Measurements from ENCODE around the gene TYK2. TPM values are rescaled to one million over a fixed set of nuclear protein-coding genes. Genes with fewer than 3 reads are reported as not detected.
A peak's percentile ranks its signal among the peaks of the same experiment; 100 is the strongest.

TYK2 gene
- total RNA-seq, 1 donor from 2014 or later: 80.7 TPM

DNA sequence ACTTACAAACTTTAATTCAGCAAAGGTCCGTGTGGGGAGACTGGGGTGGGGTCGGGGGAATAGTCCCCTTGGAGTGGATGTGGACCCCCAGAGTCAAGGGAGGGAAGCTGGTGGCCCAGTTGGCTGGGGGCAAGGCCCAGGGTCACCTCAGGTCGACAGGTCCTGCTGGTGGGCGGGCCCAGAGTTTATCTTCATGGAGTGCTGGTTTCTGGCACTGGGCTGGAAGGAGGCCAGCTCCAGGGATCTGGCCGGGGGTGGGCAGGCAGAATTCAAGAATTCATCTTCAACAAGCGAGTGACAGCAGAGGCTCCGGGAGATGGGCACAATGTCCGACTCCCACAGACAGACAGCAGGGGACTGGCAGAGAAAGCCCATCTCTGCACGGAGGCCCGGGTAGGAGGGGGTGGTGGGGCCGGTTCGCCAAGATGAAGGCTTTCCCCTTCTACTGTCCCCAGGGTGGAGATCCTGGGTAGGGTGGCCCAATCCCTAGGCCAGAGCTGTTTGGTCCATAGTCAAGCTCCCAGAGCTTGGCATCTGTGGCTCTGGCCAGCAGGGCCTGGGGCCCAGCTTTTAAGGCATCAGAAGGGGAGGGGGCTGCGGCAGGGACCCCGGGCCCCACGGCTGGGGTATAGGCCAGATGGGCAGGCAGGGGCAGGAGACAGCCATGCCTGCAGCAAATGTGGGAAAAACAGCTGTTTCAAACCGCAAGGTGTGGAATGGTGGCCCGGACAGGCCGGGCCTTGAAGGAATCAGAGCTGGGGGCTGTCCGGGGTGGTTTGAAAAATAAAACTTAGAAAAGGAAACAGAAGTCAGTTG is 63.9 kb downstream of the TYK2 start:
- intact Hi-C loops (cut with DNase I): loop anchor here (5.0 kb wide), 1 partner anchor 66 kb away; the partner anchor contains the start of gene TYK2
- Histone ChIP-seq H3K27me3 (no peaks in the 10 kb centered on the region), H3K9me3 (no peaks in the 10 kb centered on the region), H3K4me1 (peaks cover 0 to 6% of the 10 kb centered on the region in 2 donors), H3K27ac (no peak overlapping the region), H3K36me3 (peaks cover 41 to 48% of the 10 kb centered on the region in 2 donors), H3K4me3 (peak overlapping the region in 1 of 2 donors; percentile 93)
- DNase-seq (ENCODE audit: low spot score in 2 of 2): no peak
- TF ChIP-seq, protein P1, sequence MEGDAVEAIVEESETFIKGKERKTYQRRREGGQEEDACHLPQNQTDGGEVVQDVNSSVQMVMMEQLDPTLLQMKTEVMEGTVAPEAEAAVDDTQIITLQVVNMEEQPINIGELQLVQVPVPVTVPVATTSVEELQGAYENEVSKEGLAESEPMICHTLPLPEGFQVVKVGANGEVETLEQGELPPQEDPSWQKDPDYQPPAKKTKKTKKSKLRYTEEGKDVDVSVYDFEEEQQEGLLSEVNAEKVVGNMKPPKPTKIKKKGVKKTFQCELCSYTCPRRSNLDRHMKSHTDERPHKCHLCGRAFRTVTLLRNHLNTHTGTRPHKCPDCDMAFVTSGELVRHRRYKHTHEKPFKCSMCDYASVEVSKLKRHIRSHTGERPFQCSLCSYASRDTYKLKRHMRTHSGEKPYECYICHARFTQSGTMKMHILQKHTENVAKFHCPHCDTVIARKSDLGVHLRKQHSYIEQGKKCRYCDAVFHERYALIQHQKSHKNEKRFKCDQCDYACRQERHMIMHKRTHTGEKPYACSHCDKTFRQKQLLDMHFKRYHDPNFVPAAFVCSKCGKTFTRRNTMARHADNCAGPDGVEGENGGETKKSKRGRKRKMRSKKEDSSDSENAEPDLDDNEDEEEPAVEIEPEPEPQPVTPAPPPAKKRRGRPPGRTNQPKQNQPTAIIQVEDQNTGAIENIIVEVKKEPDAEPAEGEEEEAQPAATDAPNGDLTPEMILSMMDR (IDR thresholded peaks at IDR 0.05): no peak

DNA sequence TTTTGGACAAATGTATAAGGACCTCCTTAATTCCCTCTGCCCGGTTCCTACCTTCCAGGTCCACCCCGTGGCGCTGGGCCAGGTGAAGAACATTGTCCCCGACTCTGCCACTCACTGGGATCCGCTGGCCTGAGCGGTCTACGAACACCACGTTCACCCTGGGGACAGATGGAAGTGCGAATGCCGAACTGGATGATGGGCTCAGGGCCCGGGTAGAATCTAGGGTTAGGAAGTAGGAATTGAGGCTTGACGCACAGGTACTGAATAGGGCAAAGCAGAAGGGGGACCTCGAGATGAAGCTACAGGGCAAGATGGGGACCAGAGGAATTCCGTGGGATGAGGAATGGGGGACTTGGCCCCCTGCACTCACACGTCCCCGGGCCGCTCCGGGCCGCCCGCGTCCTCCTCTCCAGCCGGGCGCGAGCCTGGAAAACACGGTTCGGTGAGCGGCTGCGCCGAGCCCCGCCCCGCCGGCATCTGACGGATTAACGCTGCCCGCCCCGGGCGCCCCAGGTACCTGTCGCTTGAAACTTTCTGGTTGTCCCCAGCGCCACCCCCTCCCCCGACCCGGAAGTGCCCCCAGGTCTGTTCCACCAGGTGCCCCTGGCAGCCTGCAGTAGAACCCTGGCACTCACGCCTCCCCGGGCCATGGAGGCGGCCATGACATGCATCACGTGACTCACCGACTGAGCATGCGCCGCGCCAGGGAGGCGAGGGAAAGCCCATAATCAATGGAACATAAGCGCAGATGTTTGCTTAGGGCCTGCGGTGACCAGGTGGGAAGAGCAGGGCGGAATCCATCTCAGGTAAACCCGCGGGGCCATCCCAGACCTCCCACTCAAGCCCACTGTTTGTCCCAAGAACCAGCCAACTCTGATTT is 64.8 kb downstream of the TYK2 start, which contains the start of gene FDX2:
TSS of gene FDX2 (minus strand) at position 681 of the 880 bp plus-strand sequence. CDS start at position 662, 19 bp downstream.
- Histone ChIP-seq H3K4me1 (peaks cover 0 to 6% of the 10 kb centered on the region in 2 donors), H3K4me3 (peak within 1 kb of the TSS; percentile 88 to 93), H3K9me3 (no peaks in the 10 kb centered on the region), H3K36me3 (peaks cover 32 to 39% of the 10 kb centered on the region in 2 donors), H3K27me3 (no peaks in the 10 kb centered on the region), H3K27ac (no peak within 1 kb of the TSS)
- TF ChIP-seq, protein P1 (IDR thresholded peaks at IDR 0.05): peak in 1 of 3 experiments; percentile 4
- DNase-seq (ENCODE audit: low spot score in 2 of 2): peak in 1 of 2 donors; percentile 92
- intact Hi-C loops (cut with DNase I): loop anchor here (5.0 kb wide), 1 partner anchor 67 kb away; the partner anchor contains the start of gene TYK2

DNA sequence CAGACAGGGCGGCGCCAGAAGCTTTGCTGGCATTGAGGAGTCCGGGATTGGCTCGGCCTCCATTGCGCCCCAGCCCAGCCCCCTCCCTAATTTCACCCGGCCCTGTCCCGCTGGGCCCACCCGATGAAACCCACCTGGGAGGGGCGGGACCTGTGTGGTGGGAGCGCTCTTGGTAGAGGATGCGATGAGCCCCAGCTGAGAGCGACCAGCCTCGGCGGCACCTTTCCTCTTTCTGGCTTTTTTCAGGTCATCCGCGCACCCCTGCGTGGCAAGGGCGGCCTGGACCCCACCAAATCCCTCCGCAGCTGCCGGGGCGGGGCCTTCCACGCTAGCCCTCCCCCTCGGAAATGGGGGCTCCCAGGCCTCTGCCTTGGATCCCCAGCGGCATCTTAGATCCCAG is 70.9 kb downstream of the TYK2 start, which contains the start of gene ZGLP1:
TSS of gene ZGLP1 (minus strand) at position 393 of the 400 bp plus-strand sequence.
- peaks cover 0 to 8% of the 10 kb centered on the region in 2 donors for H3K36me3 ChIP-seq
- no peaks in the 10 kb centered on the region for H3K4me1 ChIP-seq
- intact Hi-C loops (cut with DNase I): no loop called here
- TF ChIP-seq, protein P1 (IDR thresholded peaks at IDR 0.05): no peak
- no peak within 1 kb of the TSS for H3K4me3 ChIP-seq
- DNase-seq (ENCODE audit: low spot score in 2 of 2): no peak
- H3K27ac ChIP-seq: no peak within 1 kb of the TSS
- H3K9me3 ChIP-seq: no peaks in the 10 kb centered on the region
- no peaks in the 10 kb centered on the region for H3K27me3 ChIP-seq

GRCh38 chr19:10306327-10306726 is 74.0 kb downstream of the TYK2 start:
- H3K9me3 ChIP-seq: no peaks in the 10 kb centered on the region
- intact Hi-C loops (cut with DNase I): no loop called here
- DNase-seq (ENCODE audit: low spot score in 2 of 2): no peak
- no peaks in the 10 kb centered on the region for H3K4me1 ChIP-seq
- TF ChIP-seq, protein P1 (IDR thresholded peaks at IDR 0.05): no peak
- H3K4me3 ChIP-seq: no peak overlapping the region
- no peak overlapping the region for H3K27ac ChIP-seq
- peaks cover 0 to 8% of the 10 kb centered on the region in 2 donors for H3K36me3 ChIP-seq
- H3K27me3 ChIP-seq: no peaks in the 10 kb centered on the region

- H3K27ac ChIP-seq: no peak overlapping the region
- H3K27me3 ChIP-seq: no peaks in the 10 kb centered on the region
- H3K36me3 ChIP-seq: peaks cover 0 to 6% of the 10 kb centered on the region in 2 donors
- no peaks in the 10 kb centered on the region for H3K9me3 ChIP-seq
- no peaks in the 10 kb centered on the region for H3K4me1 ChIP-seq
- no peak for DNase-seq (ENCODE audit: low spot score in 2 of 2)
- intact Hi-C loops (cut with DNase I): no loop called here
- TF ChIP-seq, protein P1 (IDR thresholded peaks at IDR 0.05): no peak
- no peak overlapping the region for H3K4me3 ChIP-seq
These were observed 75.1 kb downstream of the TYK2 start for GRCh38 chr19:10305139-10305806.
